ENCODE results near the gene IL17RC.

Gene IL17RC

GRCh38 chr3:9951126-9951525, 34.2 kb downstream of the IL17RC start:
- TF ChIP-seq, protein P1, sequence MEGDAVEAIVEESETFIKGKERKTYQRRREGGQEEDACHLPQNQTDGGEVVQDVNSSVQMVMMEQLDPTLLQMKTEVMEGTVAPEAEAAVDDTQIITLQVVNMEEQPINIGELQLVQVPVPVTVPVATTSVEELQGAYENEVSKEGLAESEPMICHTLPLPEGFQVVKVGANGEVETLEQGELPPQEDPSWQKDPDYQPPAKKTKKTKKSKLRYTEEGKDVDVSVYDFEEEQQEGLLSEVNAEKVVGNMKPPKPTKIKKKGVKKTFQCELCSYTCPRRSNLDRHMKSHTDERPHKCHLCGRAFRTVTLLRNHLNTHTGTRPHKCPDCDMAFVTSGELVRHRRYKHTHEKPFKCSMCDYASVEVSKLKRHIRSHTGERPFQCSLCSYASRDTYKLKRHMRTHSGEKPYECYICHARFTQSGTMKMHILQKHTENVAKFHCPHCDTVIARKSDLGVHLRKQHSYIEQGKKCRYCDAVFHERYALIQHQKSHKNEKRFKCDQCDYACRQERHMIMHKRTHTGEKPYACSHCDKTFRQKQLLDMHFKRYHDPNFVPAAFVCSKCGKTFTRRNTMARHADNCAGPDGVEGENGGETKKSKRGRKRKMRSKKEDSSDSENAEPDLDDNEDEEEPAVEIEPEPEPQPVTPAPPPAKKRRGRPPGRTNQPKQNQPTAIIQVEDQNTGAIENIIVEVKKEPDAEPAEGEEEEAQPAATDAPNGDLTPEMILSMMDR (IDR thresholded peaks at IDR 0.05; ENCODE audit: borderline replicate concordance, control extremely low read depth, extremely low read depth, insufficient read depth, missing control alignments) = no peak
- in situ Hi-C loops (cut with MboI; ENCODE audit: low sequenced_read_pairs, unreplicated experiment) = no loop called here
- DNase-seq (ENCODE audit: low spot score) = peak; percentile 77

GRCh38 chr3:9951598-9951961, 34.7 kb downstream of the IL17RC start:
- in situ Hi-C loops (cut with MboI; ENCODE audit: low sequenced_read_pairs, unreplicated experiment) = no loop called here
- TF ChIP-seq, protein P1 (IDR thresholded peaks at IDR 0.05; ENCODE audit: borderline replicate concordance, control extremely low read depth, extremely low read depth, insufficient read depth, missing control alignments) = no peak
- DNase-seq (ENCODE audit: low spot score) = peak; percentile 53

DNA sequence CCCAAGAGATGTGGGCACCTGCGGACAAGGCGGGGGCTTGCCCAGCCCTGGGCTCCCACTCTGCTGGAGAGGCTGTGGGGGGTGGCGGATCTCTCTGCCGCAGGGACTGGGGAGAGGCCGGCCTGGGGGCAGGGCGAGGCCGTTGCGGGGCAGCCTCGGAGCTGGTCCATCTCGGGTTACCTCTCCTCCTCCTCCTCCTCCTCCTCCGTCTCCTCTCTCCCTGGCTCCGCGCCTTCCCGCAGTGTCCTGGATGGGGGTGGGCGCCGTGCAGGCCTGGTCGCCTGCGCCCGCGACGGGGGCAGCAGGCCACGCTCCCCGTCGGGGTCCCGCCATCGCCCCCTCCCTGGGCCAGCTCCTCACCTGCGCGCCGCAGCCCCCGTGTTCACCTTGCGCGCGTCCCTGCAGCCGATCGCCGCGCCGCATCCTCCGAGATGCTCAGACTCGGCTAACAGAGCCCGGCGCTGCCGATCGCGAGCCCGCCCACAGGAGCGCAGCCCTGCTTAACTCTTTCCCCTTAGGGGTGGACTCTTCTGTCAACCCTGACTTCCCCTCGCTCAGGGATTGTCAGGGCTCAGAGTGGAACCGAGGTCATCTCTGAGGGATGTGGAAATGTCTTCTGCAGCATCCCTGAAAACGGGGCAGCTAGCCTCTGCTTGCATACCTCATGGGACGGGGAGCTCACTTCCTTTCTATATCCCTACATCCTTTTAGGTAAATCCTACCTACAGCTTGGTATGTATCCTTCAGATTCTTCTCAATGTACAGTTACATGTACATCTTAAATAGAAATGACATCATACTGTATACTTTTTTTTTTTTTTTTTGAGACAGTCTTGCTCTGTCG, 35.3 kb downstream of the IL17RC start, which contains the start of gene PRRT3:
Gene PRRT3 (minus strand): TSS at position 447 of the 844 bp plus-strand sequence. CDS start 2,293 bp downstream, outside the sequence.
- TF ChIP-seq, protein P1 (IDR thresholded peaks at IDR 0.05; ENCODE audit: borderline replicate concordance, control extremely low read depth, extremely low read depth, insufficient read depth, missing control alignments) = no peak

GRCh38 chr3:9955067-9955502, 38.2 kb downstream of the IL17RC start:
- TF ChIP-seq, protein P1 (IDR thresholded peaks at IDR 0.05; ENCODE audit: borderline replicate concordance, control extremely low read depth, extremely low read depth, insufficient read depth, missing control alignments) = no peak
- in situ Hi-C loops (cut with MboI; ENCODE audit: low sequenced_read_pairs, unreplicated experiment) = no loop called here
- no peak for DNase-seq (ENCODE audit: low spot score)

More for the DNA sequence above, 35.3 kb downstream of the IL17RC start, which contains the start of gene PRRT3:
- in situ Hi-C loops (cut with MboI; ENCODE audit: low sequenced_read_pairs, unreplicated experiment) = no loop called here
- DNase-seq (ENCODE audit: low spot score) = peak; percentile 86

DNA sequence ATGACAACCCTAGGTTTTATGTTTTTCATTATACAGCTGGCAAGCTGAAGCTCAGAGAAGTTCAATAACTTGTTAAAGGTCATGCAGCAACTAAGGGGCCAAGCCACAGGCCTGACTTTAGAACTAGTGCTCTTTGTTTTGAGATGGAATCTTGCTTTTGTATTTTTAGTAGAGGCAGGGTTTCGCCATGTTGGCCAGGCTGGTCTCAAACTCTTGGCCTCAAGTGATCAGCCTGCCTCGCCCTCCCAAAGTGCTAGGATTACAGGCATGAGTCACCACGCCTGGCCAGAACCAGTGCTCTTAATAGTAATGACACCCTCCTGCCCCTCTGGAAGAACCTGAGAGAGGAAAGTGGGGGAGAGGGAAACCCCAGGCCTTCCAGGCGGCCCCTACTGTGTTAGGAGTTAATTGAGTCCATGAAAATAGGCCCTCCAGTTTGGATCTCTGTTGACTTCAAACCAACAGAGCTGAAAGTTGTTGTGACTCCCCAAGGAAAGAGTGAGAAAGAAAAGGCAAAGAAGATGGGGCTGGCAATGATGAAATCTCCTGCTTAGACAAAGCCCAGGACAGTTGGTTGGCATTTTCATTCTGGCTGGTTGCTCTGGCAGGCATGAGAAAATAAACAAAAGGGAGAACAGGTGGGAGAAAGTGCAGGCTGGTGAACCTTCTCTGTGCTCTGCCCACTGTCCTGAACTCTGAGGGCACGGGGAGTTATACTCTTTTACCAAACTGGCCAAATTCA, 38.9 kb downstream of the IL17RC start:
- in situ Hi-C loops (cut with MboI; ENCODE audit: low sequenced_read_pairs, unreplicated experiment) = no loop called here
- TF ChIP-seq, protein P1 (IDR thresholded peaks at IDR 0.05; ENCODE audit: borderline replicate concordance, control extremely low read depth, extremely low read depth, insufficient read depth, missing control alignments) = no peak
- DNase-seq (ENCODE audit: low spot score) = no peak

GRCh38 chr3:9957214-9957613, 40.3 kb downstream of the IL17RC start:
- TF ChIP-seq, protein P1 (IDR thresholded peaks at IDR 0.05; ENCODE audit: borderline replicate concordance, control extremely low read depth, extremely low read depth, insufficient read depth, missing control alignments) = no peak
- no peak for DNase-seq (ENCODE audit: low spot score)
- in situ Hi-C loops (cut with MboI; ENCODE audit: low sequenced_read_pairs, unreplicated experiment) = no loop called here
